Gastroesophageal sphincter (tissue), 3 donors: ENCODE measurements around the gene ACTR1A.

Source experiments
- EP300 ChIP-seq: sonication (generic); formaldehyde crosslinking; IDR thresholded peaks from one replicate; pipeline ENCODE4 v1.6.1; 2017; ENCODE audit warnings: antibody characterized with exemption, mild to moderate bottlenecking
- POLR2A ChIP-seq, 2 donors: fragments of 450-650 bp; IDR thresholded peaks; one replicate each; pipeline ENCODE4 v1.6.1; 2017; ENCODE audit warnings: antibody characterized with exemption in 2 of 2, mild to moderate bottlenecking in 2 of 2, moderate library complexity in 1 of 2
- POLR2AphosphoS5 ChIP-seq: sonication (generic); formaldehyde crosslinking; IDR thresholded peaks from one replicate; pipeline ENCODE4 v1.6.1; 2017; ENCODE audit warnings: antibody characterized with exemption
- TF ChIP-seq, protein P1 (sequence below), 4 experiments: fragments of 200-600 bp in 2 of 4; fragments of 450-650 bp in 2 of 4; sonication (generic) in 1 of 4; IDR thresholded peaks; one replicate each; pipeline ENCODE4 v1.5.1; 2017 to 2019; ENCODE audit warnings: antibody characterized with exemption in 4 of 4, mild to moderate bottlenecking in 2 of 4, moderate library complexity in 2 of 4

DNA sequence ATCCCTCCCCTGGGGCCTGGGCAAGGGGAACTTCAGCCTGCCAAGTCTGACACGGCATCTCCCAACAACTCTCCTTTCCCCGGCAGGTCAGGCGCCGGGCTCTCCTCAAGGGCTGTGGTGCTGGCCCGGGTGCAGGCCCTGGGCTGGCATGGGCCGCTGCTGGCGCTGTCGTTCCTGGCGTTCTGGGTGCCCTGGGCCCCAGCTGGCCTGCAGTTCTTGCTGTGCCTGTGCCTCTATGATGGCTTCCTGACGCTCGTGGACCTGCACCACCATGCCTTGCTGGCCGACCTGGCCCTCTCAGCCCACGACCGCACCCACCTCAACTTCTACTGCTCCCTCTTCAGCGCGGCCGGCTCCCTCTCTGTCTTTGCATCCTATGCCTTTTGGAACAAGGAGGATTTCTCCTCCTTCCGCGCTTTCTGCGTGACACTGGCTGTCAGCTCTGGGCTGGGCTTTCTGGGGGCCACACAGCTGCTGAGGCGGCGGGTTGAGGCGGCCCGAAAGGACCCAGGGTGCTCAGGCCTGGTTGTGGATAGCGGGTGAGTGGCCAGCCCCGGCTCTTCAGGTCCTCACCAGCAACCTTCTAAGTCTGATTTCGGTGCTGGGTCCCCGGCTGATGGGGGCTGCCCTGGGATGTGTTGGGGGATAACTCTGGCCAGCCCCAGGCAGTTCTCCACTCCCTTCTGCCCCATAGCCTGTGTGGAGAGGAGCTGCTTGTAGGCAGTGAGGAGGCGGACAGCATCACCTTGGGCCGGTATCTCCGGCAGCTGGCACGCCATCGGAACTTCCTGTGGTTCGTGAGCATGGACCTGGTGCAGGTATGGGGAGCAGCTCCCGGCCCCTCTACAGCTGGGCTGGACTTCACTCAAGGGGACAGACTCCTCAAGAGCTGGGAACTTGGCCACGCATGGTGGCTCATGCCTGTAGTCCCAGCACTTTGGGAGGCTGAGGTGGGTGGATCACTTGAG is 31.6 kb downstream of the ACTR1A start:
- TF ChIP-seq POLR2A (IDR thresholded peaks at IDR 0.05) (no peak), EP300 (no peak), POLR2AphosphoS5 (no peak)
- TF ChIP-seq, protein P1, sequence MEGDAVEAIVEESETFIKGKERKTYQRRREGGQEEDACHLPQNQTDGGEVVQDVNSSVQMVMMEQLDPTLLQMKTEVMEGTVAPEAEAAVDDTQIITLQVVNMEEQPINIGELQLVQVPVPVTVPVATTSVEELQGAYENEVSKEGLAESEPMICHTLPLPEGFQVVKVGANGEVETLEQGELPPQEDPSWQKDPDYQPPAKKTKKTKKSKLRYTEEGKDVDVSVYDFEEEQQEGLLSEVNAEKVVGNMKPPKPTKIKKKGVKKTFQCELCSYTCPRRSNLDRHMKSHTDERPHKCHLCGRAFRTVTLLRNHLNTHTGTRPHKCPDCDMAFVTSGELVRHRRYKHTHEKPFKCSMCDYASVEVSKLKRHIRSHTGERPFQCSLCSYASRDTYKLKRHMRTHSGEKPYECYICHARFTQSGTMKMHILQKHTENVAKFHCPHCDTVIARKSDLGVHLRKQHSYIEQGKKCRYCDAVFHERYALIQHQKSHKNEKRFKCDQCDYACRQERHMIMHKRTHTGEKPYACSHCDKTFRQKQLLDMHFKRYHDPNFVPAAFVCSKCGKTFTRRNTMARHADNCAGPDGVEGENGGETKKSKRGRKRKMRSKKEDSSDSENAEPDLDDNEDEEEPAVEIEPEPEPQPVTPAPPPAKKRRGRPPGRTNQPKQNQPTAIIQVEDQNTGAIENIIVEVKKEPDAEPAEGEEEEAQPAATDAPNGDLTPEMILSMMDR (IDR thresholded peaks at IDR 0.05), result no peak
